Endothelial cell of umbilical vein (primary cell): Measurements from ENCODE around the gene CABLES1. TPM values are rescaled to one million over a fixed set of nuclear protein-coding genes. Genes with fewer than 3 reads are reported as not detected.
"Not testable (repeated sequence)": the region's sequence is repeated elsewhere in the genome, so short reads cannot be mapped to it uniquely, and the experiment has no call there.

Experiments used
- BruUV-seq: library from RNA; stranded (reverse); fragments of 400-500 nt; replicated peaks from 2 replicates; lab custom pipeline; 2021; lab: Mats Ljungman, UMichigan
- CTCF ChIA-PET: fragments of 300-600, 350-600 bp; sonication (Branson Sonifier 250); formaldehyde crosslinking; loops from one replicate; lab custom pipeline; 2021; ENCODE audit warnings: antibody characterized with exemption, inconsistent platforms; lab: Charles Lee
- POLR2A ChIA-PET: fragments of 300-600, 350-600 bp; sonication (Branson Sonifier 250); formaldehyde crosslinking; loops from one replicate; lab custom pipeline; 2021; ENCODE audit warnings: antibody characterized with exemption, inconsistent platforms; lab: Charles Lee
- DNase-seq: peaks from one replicate; pipeline ENCODE4 v3.0.0-alpha.2; 2011; ENCODE audit warnings: low read depth, low spot score
- FAIRE-seq: peaks from 2 replicates; lab custom pipeline; 2011; peaks lifted over from hg19 to GRCh38; lab: Jason Lieb, UNC
- H2AFZ ChIP-seq: 2 replicates; pipeline ENCODE4 v1.6.0; 2012; ENCODE audit warnings: low read depth, low read length, control low read depth, inconsistent platforms
- H3K27ac ChIP-seq: 2 replicates; pipeline ENCODE4 v1.5.1; 2011; ENCODE audit warnings: low read depth, mild to moderate bottlenecking, control low read depth, low read length, moderate library complexity; ENCODE audit not compliant: insufficient read depth
- H3K27me3 ChIP-seq, 2 experiments: 2 replicates each; pipeline versions ENCODE4 v1.6.0 to v1.6.1; 2011; ENCODE audit warnings: low read length in 2 of 2, mixed read lengths in 1 of 2; ENCODE audit not compliant: control insufficient read depth in 2 of 2, insufficient read depth in 2 of 2
- H3K36me3 ChIP-seq, 2 experiments: 2 replicates in 1 of 2; 3 replicates in 1 of 2; pipeline ENCODE4 v1.5.1; 2011; ENCODE audit warnings: low read length in 2 of 2, mild to moderate bottlenecking in 1 of 2, moderate library complexity in 1 of 2; ENCODE audit not compliant: control insufficient read depth in 2 of 2, insufficient read depth in 2 of 2; ENCODE audit errors: extremely low read depth in 1 of 2
- H3K4me1 ChIP-seq: 3 replicates; pipeline ENCODE4 v1.5.1; 2011; ENCODE audit warnings: mild to moderate bottlenecking, low read length; ENCODE audit not compliant: control insufficient read depth, insufficient read depth; ENCODE audit errors: extremely low read depth
- H3K4me2 ChIP-seq: 2 replicates; pipeline ENCODE4 v1.6.1; 2011; ENCODE audit warnings: low read length, control low read depth, mixed read lengths; ENCODE audit not compliant: insufficient read depth
- H3K4me3 ChIP-seq, 3 experiments: fragments of 200-600 bp in 1 of 3; sonication (generic), shearing (Covaris generic) in 1 of 3; replicated peaks in 1 of 3; 2 replicates each; pipeline ENCODE4 v1.5.1; 2011 to 2016; ENCODE audit warnings: control low read depth in 3 of 3, low read length in 3 of 3, mild to moderate bottlenecking in 2 of 3, inconsistent platforms in 1 of 3, low read depth in 1 of 3, moderate library complexity in 1 of 3; ENCODE audit not compliant: insufficient read depth in 1 of 3
- H3K79me2 ChIP-seq: 2 replicates; pipeline ENCODE4 v1.6.0; 2012; ENCODE audit warnings: low read length, inconsistent platforms; ENCODE audit not compliant: control insufficient read depth, insufficient read depth
- H3K9ac ChIP-seq: replicated peaks from 2 replicates; pipeline ENCODE3; 2011; ENCODE audit warnings: low read length, control low read depth; ENCODE audit not compliant: insufficient read depth; ENCODE audit errors: extremely low read depth
- H3K9me1 ChIP-seq: replicated peaks from 3 replicates; pipeline ENCODE4 v1.6.0; 2011; ENCODE audit warnings: mild to moderate bottlenecking, low read length; ENCODE audit not compliant: control insufficient read depth, insufficient read depth; ENCODE audit errors: extremely low read depth
- H3K9me3 ChIP-seq: replicated peaks from 2 replicates; pipeline ENCODE4 v1.5.1; 2012; ENCODE audit warnings: low read length, inconsistent platforms; ENCODE audit not compliant: control insufficient read depth, insufficient read depth
- H4K20me1 ChIP-seq: replicated peaks from 2 replicates; pipeline ENCODE3; 2011; ENCODE audit warnings: mild to moderate bottlenecking, low read length; ENCODE audit not compliant: control insufficient read depth, insufficient read depth; ENCODE audit errors: extremely low read depth
- CTCF ChIP-seq, 2 donors: IDR thresholded peaks; 1 replicate in 1 of 2; 2 replicates in 1 of 2; pipeline ENCODE4 v1.5.1; 2011; ENCODE audit warnings: low read length in 2 of 2, mild to moderate bottlenecking in 2 of 2, moderate library complexity in 2 of 2, control low read depth in 1 of 2, inconsistent platforms in 1 of 2, low read depth in 1 of 2; ENCODE audit not compliant: insufficient read depth in 1 of 2; ENCODE audit errors: extremely low read depth in 1 of 2
- EZH2 ChIP-seq: IDR thresholded peaks from 2 replicates; pipeline ENCODE4 v1.6.1; 2012; ENCODE audit warnings: borderline replicate concordance, low read depth, mild to moderate bottlenecking, moderate library complexity, low read length, inconsistent platforms; ENCODE audit not compliant: severe bottlenecking
- FOS ChIP-seq: IDR thresholded peaks from 2 replicates; pipeline ENCODE4 v1.6.1; 2011; ENCODE audit warnings: mild to moderate bottlenecking, low read length, moderate library complexity, borderline replicate concordance; ENCODE audit not compliant: insufficient read depth
- GATA2 ChIP-seq: IDR thresholded peaks from 2 replicates; pipeline ENCODE4 v1.7.0; 2011; ENCODE audit warnings: low read depth, mild to moderate bottlenecking, moderate library complexity, mixed read lengths, low read length; ENCODE audit not compliant: insufficient read length, insufficient read depth
- JUN ChIP-seq: IDR thresholded peaks from 2 replicates; pipeline ENCODE4 v1.6.1; 2011; ENCODE audit warnings: borderline replicate concordance, low read depth; ENCODE audit not compliant: insufficient read length, insufficient read depth
- MYC ChIP-seq: IDR thresholded peaks from one replicate; pipeline ENCODE4 v1.6.1; 2011; ENCODE audit warnings: mild to moderate bottlenecking, low read depth, low read length
- POLR2A ChIP-seq: IDR thresholded peaks from 2 replicates; pipeline ENCODE4 v1.6.1; 2012; ENCODE audit warnings: low read depth, mild to moderate bottlenecking, control low read depth, low read length
- POLR2AphosphoS5 ChIP-seq: IDR thresholded peaks from 2 replicates; pipeline ENCODE4 v1.6.1; 2012; ENCODE audit warnings: low read depth, mild to moderate bottlenecking, control low read depth, low read length, moderate library complexity; ENCODE audit not compliant: insufficient read depth
- dilution Hi-C: fragments of 300-500 bp; cut with MboI; formaldehyde crosslinking; loops from one replicate; pipeline ENCODE4 v1.15.0; 2019; ENCODE audit warnings: low sequenced_read_pairs; ENCODE audit not compliant: extremely low pct_ligation_motif_present
- intact Hi-C: fragments of 100-400 bp; cut with micrococcal nuclease; formaldehyde crosslinking; loops from one replicate; pipeline ENCODE4 v1.10.0; 2022
- polyA plus RNA-seq, 4 experiments: library from polyadenylated mRNA; depleted of rRNA in 3 of 4; stranded (reverse) in 3 of 4; unstranded in 1 of 4; fragments of >200 nt; gene quantifications; 2 replicates each; pipeline versions ENCODE4 v1.2.1 to v1.2.3, GENCODE V29; 2011 to 2012; ENCODE audit warnings: missing spikeins in 1 of 4
- total RNA-seq: library from RNA; stranded (reverse); gene quantifications from 2 replicates; pipeline ENCODE4 v1.2.3, GENCODE V29; 2021
- TF ChIP-seq, protein P1 (sequence below): IDR thresholded peaks from 2 replicates; pipeline ENCODE4 v1.6.1; 2011; ENCODE audit not compliant: insufficient read depth, insufficient read length

Gene CABLES1
- total and polyA plus RNA-seq, 2 donors (not counting 3 experiments of a cell fraction or from before 2014, with no cell fraction given) = 40.2 to 71.1 TPM

DNA sequence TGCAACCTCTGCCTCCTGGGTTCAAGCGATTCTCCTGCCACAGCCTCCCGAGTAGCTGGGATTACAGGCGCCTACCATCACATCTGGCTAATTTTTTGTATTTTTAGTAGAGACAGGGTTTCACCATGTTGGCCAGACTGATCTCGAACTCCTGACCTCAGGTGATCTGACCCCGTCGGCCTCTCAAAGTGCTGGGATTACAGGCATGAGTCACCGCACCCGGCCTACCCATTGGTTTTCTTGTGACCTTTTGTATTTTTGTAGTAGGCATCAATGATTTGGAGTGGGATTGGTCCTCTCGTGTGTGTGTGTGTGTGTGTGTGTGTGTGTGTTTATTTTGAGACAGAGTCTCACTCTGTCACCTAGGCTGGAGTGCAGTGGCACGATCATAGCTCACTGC is 42.2 kb upstream of the CABLES1 start:
- not testable (repeated sequence) for H3K27me3 ChIP-seq

GRCh38 chr18:23093772-23094171 is 41.5 kb upstream of the CABLES1 start:
- BruUV-seq = no TSS peak
- FAIRE-seq (no peak), DNase-seq (no peak)
- ChIA-PET POLR2A (no interaction called here), CTCF (no interaction called here)
- no peaks in the 10 kb centered on the region for H3K27me3 ChIP-seq
- no peak overlapping the region for H3K4me3 ChIP-seq
- TF ChIP-seq CTCF (IDR thresholded peaks at IDR 0.05; ENCODE audit: extremely low read depth in 1 of 2, insufficient read depth in 1 of 2, low read depth in 1 of 2, low read length in 2 of 2) (no peak), JUN (no peak), FOS (no peak), EZH2 (no peak), POLR2A (no peak), POLR2AphosphoS5 (no peak), GATA2 (no peak), MYC (no peak)
- TF ChIP-seq, protein P1, sequence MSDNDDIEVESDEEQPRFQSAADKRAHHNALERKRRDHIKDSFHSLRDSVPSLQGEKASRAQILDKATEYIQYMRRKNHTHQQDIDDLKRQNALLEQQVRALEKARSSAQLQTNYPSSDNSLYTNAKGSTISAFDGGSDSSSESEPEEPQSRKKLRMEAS = no peak
- no peaks in the 10 kb centered on the region for H3K36me3 ChIP-seq
- no peaks in the 10 kb centered on the region for H3K79me2 ChIP-seq
- no peak overlapping the region for H3K4me2 ChIP-seq
- dilution Hi-C loops = no loop called here
- H3K9me3 ChIP-seq = no peaks in the 10 kb centered on the region
- no peaks in the 10 kb centered on the region for H4K20me1 ChIP-seq
- H3K27ac ChIP-seq = no peak overlapping the region
- H3K4me1 ChIP-seq = peaks cover 3% of the 10 kb centered on the region
- no peak overlapping the region for H2AFZ ChIP-seq
- intact Hi-C loops = no loop called here
- no peaks in the 10 kb centered on the region for H3K9me1 ChIP-seq
- H3K9ac ChIP-seq = no peak overlapping the region

More for the DNA sequence above, 42.2 kb upstream of the CABLES1 start:
- BruUV-seq, dilution Hi-C loops, FAIRE-seq, H4K20me1 ChIP-seq, H3K36me3 ChIP-seq, H3K9ac ChIP-seq, H3K9me1 ChIP-seq, H2AFZ ChIP-seq, H3K9me3 ChIP-seq, H3K79me2 ChIP-seq, H3K27ac ChIP-seq, H3K4me2 ChIP-seq, intact Hi-C loops, H3K4me3 ChIP-seq, H3K4me1 ChIP-seq, DNase-seq, POLR2A ChIA-PET: not testable (repeated sequence)
- CTCF ChIA-PET = interaction anchor here (0.6 kb wide), 1 partner anchor 348 kb away, joined by 4 read pairs; no protein-coding TSS in a partner anchor
